GM19035 (cell line): Measurements from ENCODE around the gene IPPK.
"Not testable (repeated sequence)": the region's sequence is repeated elsewhere in the genome, so short reads cannot be mapped to it uniquely, and the experiment has no call there.

Source experiments
- ATAC-seq: cut with Tn5 transposase; IDR thresholded peaks from one replicate; pipeline ENCODE4 v1.9.1; 2021; ENCODE audit not compliant: unreplicated experiment

IPPK gene

DNA sequence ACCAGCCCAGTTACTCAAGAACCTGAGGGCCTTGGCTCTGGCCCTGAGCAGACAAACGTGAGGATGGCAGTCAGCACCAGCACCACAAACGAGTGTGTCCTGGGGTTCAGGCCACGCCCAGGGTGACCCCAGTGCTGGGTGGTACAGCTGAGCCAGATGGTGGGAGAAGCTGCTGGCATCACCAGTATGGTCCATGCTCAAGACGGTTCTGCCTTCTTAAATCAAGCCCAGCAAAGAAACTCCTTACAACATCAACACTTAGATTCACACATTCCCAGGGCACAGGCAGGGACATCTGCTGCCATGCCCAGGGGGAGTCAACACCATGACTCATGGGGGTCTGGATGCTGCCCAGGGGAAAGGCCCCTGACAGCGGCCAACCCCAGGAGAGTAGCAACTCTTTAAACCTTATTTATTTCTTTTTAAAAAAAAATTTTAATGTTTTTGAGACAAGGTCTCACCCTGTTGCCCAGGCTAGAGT lies 31.3 kb downstream of the IPPK start:
- ATAC-seq, result no peak

DNA sequence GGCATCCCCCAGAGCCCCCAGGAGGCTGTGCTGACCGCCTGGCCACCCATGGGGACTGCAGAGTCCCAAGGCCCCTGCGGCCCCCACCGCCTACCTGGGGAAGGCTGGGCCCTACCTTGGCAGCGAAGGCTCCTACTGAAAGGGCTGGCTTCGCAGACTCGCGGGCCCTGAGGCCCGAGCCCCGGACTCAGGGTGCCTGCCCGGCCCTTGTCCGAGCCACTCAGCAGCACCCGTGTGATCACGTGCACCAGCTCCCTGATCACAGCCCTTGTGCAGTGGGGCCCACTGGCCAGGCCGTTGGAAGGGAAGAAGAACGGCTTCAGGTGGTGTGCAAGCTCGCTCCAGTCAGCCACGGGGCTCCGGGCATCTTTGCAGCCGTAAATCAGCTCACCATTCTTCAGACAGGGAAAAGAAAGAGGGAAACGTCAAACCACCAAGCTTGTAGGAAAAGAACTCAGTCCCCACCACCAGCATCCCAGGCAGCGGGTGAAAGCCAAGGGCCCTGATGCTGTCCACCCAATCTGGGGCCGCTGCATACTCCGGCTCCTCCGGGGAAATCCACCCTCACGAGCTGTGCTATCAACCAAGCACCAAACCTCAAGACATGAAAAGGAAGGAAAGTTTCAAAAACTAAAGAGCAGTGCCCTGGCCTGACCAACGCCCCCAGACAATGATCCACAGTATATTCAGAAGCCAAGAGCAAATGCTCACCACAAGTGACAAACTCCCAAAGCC lies 31.9 kb downstream of the IPPK start:
- no peak for ATAC-seq

DNA sequence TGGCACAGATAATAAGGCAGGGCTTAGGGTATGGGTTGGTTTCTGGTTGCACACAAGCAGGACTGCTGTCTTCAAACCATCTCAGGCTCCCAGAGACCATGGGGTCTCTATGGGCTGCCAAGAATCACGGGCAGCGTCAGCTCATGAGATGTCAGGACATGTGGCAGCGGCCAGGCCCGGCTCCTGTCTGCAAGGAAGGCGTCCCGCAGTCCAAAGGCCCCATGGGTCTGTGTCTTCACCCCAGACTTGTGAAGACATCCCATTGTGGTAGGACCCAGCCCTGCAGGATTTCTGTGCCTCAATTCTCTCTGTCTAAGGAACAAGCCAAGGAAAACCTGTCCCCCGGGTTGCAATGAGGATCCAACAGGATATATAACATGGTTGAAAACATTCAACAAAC lies 32.6 kb downstream of the IPPK start:
- no peak for ATAC-seq

- no peak for ATAC-seq
These were observed 33.3 kb downstream of the IPPK start for GRCh38 chr9:92636627-92637026.

DNA sequence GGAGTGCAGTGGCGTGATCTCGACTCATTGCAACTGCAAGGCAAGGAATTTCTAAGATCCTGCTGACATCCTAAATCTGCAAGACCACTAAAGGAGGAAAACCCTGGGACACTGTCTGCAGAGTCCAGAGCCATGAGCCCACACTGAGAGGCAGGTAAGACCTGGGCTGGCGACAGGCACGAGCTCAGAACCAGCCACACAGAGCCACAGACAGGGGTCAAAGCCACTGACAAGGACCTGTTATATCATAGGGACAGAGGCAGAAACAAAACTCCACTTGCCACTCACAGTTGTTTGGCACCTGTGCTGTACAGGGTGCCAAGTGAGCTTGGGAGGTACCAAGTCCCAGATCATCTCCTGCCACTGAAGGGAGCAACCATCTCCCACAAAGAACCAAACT lies 34.2 kb downstream of the IPPK start:
- no peak for ATAC-seq

DNA sequence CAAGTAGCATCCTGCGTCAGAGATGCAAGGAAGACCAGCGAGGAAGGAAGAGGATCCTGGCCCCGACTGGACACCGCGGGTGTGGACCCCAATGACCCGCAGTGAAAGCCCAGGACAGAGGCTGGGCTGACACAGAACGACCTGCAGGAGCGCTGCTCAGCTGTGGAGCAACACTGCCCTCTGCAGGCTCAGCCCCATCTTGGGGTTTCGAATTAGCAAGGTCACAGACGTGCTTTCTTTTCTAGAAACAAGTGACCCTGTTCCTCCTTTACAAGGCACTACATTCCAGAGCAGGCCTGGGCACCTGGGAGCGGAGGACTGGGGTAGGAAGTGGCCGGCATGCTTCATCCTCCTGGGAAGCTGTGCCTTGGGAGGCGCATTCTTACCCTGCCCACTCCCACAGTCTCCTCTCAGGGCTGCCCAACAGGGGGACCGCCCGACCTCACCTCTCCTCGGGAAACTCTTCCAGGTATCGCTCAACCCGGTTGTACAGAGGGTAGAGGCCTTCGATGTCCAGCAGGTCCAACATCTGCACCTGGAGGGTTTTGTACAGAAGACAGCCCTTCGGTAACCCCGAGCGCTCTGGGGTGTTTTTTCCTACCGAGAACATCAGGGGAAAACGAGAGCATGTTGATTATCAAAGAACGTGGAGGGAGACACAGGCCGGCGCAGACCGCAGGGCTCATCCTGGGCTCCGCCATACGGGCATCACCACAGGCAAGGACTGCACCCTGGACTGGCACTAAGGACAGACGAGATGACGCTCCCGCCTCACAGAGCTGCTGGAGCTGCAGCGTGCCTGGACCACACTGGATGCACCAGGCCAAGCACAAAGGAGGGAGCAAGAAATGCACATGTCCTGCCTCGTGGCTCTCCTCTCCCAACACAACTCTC lies 35.0 kb downstream of the IPPK start:
- ATAC-seq, result no peak

DNA sequence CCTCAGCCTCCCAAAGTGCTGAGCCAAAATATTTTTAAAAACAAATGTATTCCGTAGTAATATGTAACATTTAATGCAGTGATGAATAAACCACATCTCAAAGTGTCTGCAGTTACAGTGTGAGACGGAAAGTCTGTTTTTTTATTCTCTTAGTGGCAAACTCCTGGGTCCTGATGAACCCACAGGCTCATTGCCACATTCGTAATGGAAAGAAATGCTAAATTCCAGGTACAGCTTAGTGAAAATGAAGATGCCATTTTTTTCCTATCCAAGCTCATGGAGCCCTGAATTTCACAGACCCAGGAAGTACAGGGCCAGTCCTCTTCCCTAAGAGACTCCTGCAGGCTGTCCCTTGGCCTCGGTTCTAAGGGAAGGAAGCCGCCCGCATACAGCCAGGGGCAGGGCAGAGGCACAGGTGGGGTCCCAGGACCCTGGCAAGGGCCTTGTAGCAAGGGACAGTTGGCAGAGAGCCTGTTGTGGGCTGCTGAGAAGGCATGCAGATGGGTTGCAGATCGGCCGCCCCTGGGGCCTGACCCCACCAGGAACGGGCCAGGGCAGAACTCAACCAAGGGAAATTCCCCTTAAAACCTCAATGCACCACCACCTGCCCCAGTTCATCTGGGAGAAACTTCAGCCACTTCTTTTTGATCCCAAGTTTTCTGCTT lies 36.2 kb downstream of the IPPK start:
- no peak for ATAC-seq

- ATAC-seq, result no peak
These were observed 37.3 kb downstream of the IPPK start for GRCh38 chr9:92632641-92633040.

DNA sequence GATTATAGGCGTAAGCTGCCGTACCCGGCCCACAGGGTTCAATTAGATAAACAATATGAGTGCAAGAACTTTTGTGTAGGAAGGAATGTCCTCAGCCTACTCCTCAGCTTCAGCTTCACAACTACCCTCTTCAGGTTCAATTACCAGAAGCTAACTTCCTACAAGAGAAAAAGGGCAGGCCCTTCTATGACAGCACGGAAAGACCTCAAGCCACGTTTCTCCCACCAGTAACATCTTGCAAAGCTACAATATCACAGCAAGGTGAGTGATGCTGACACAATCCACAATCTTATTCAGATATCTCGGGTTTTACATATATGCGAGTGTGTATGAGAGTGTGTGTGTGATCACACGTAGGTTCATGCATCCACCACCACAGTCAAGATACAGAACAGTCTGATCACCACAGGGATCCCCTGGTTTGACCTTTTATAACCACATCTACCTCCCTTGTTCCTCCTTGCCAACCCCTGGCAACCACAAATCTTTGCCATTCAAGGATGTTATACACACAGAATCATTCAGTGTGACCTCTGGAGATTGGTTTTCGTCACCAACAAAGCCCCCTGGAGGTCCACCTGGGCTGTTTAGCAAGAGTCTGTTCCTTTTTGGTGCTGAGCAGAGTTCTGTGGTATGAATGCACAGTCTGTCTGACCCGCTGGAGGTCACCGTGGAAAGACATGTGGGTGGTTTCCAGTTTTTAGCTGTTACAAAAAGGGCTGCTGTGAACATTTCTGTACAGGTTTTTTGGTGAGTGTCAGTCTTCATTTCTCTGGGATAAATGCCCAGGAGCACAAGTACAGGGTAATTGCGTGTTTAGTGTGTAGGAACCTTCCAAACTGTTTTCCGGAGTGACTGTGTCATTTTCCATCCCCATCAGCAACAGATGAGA lies 38.2 kb downstream of the IPPK start:
- ATAC-seq, result no peak

DNA sequence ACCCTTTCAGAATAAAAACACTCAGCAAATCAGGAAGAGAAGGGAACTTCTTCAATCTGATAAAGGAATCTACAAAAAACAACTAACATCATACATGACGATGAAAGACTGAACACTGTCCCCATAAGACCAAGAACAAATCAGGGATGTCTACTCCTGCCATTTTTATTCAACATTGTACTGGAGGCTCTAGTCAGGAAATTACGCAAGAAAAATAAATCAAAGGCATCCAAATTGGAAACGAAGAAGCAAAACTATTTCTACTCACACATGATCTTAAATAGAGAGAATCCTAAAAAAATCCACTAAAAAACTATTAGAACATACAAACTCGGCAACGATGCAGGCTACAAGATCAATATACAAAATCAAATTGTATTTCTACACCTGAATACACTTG lies 42.3 kb downstream of the IPPK start:
- ATAC-seq, result no peak

DNA sequence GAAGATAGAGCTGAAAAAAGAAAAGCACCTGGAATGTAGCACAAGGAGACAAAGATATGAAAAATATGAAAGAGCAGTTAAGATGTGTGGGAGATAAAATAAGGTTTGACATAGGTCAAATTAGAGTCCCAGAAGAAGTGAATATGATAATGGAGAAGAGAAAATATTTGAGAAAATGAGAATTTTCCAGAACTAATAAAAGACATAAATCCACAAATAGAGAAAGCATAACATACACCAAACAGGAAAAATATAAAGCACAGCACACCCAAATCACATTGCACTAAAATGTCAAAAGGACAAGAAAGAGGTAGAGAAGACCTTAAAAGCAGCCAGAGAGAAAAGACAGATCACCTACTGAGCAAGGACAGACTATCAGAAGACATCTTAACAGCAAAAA lies 43.4 kb downstream of the IPPK start:
- no peak for ATAC-seq

- ATAC-seq, result not testable (repeated sequence)
These were observed 46.0 kb downstream of the IPPK start for GRCh38 chr9:92623936-92624335.

GRCh38 chr9:92620845-92621244 lies 49.1 kb downstream of the IPPK start:
- no peak for ATAC-seq

DNA sequence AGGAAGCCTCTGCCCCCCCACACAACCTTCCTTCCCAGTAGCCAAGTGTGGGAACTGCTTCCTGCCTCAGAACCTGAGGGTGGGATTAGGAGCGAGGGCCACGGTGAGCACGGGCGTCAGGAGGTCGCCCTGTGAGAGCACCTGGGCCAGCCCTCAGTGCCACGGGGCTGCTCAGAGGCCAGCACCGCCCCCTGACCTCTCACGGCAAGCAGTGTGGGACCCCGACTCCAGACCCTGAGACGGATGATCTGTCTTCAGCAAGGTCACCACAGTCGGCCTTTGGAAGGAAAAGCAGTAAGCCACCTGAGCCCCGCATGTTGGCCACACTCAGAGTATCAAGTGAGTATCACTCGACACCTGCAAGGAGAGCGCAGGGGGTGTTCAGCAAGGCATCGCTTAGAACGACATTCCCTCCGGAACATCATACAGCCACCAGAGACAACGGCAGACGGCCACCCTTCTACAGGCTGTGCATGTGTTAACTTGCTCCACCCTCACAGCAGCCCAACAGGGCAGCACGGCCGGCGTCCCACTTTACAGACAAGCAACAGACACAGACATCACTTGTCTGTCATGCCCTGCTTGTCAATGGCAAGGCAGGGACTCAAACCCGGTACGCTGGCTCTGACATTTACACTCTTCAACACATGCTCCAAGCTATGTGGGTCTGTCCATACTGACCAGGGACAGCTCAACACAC lies 50.2 kb downstream of the IPPK start:
- ATAC-seq, result no peak

- ATAC-seq, result no peak
These were observed 51.2 kb downstream of the IPPK start for GRCh38 chr9:92618633-92619225.

DNA sequence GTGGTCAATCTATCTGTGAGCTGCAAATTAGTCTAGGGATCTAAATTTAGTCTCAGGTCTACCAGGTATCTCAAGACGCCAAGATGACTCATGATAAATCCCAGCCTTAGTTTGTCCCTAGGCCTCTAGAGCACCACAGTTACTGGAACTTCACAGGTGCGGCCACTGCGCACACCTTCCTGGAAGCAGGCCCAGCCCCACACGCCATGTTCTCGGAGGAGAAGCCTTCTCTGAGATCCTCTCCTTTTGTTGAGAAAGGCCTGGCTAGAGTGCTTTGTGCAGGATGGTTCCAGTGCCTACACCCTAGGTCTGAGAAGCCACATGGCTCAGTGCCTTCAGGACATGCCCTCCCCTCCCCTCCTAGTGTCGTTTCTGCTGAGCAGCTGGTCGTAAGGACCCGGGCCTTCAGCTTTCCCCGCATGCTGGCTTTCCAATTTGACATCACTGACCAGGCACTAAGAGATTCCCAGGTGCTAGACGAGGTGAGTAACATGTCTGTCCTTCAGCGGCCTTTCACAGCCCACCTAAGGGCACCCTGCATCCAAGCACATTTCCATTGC lies 51.9 kb downstream of the IPPK start:
- ATAC-seq, result no peak

DNA sequence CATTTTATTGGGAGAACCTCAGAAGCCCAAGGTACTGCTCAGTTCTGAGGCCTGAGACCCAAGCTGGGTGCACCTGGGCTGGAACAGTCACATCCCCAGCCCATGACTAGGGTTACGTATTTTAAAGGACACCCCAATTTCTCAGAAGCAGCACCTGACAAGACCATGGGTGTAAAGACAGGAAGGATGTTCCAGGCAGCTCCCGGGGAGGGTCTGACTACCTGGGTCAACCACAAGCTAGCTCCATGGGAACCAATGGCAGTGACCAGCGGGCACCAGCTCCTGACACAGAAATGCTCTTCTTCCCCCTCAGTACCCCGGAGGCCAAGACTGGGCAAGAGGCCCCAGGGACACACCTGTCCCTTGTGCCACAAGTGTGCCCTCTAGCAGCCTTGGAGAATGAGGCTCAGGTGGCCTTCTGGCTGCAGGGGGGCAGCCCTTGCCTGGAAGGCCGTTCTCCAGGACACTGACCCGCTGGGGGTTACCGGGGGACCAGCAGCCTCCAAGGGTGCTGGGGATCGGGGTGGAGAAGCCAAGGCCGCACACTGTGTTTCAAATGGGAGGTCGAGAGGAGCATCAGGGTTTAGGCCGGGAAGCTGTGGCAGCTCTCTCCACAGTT lies 52.6 kb downstream of the IPPK start:
- no peak for ATAC-seq

DNA sequence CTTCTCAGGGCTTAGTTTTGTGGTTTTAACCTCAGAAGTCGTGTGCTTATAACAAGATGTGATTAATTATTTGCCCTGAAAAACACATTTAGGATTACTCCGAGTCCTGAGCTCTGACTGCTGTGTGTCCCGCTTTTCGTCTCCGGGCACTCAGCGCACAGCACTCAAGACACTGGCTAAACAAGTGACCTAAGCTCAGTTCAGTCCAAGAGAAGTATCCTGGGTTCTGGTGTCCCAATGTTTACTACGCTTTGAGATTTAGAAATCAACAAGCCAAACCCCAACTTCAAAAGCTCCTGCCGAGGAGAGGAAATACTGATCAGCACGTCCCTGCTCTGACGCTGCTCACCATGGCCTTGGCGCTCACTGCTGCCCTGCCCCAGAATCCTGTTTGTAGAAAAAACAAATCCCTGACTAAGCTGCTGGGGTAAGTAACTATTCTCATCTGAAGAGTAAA lies 53.2 kb downstream of the IPPK start:
- ATAC-seq, result no peak

- ATAC-seq, result no peak
These were observed 53.7 kb downstream of the IPPK start for GRCh38 chr9:92616199-92616641.
